Naive thymus-derived CD8-positive, alpha-beta T cell (primary cell): ENCODE data around the gene VSTM5. TPM values are rescaled to one million over a fixed set of nuclear protein-coding genes. Genes with fewer than 3 reads are reported as not detected.

Experiments
- ATAC-seq, 2 donors: fragments of 150-1000 bp; cut with Tn5 transposase in 1 of 2; sonication (Bioruptor Pico), chemical (Tn5 transposase) in 1 of 2; 1 replicate in 1 of 2; 2 replicates in 1 of 2; pipeline ENCODE4 v1.10.0; 2021; ENCODE audit warnings: mild to moderate bottlenecking in 2 of 2, moderate library complexity in 2 of 2
- POLR2A ChIA-PET: fragments of 350-600 bp; sonication (Branson Sonifier 250); formaldehyde crosslinking; loops from one replicate; lab custom pipeline; 2021; ENCODE audit warnings: antibody characterized with exemption; lab: Charles Lee
- DNase-seq, 10 donors: peaks; one replicate each; pipeline versions ENCODE4 v3.0.0 to v3.0.0-alpha.2; 2020 to 2022
- H3K27ac Mint-ChIP-seq, 10 donors: one replicate each; pipeline ENCODE4 v1.8.0; 2020 to 2022; ENCODE audit warnings: mild to moderate bottlenecking in 10 of 10, mixed read lengths in 10 of 10, moderate library complexity in 4 of 10, inconsistent platforms in 1 of 10
- H3K27me3 Mint-ChIP-seq, 5 donors: one replicate each; pipeline ENCODE4 v1.8.0; 2021 to 2022; ENCODE audit warnings: mixed read lengths in 5 of 5
- H3K36me3 Mint-ChIP-seq, 3 donors: one replicate each; pipeline ENCODE4 v1.8.0; 2020 to 2022; ENCODE audit warnings: mixed read lengths in 3 of 3, mild to moderate bottlenecking in 2 of 3, inconsistent platforms in 1 of 3
- H3K4me1 Mint-ChIP-seq, 4 donors: one replicate each; pipeline ENCODE4 v1.8.0; 2021 to 2022; ENCODE audit warnings: mixed read lengths in 4 of 4
- H3K4me3 Mint-ChIP-seq, 10 donors: one replicate each; pipeline ENCODE4 v1.8.0; 2020 to 2022; ENCODE audit warnings: mild to moderate bottlenecking in 10 of 10, mixed read lengths in 10 of 10, moderate library complexity in 6 of 10, inconsistent platforms in 1 of 10
- H3K9me3 Mint-ChIP-seq, 9 donors: one replicate each; pipeline ENCODE4 v1.8.0; 2020 to 2022; ENCODE audit warnings: mixed read lengths in 9 of 9, mild to moderate bottlenecking in 3 of 9, inconsistent platforms in 1 of 9, moderate library complexity in 1 of 9
- polyA plus RNA-seq, 3 donors: library from polyadenylated mRNA; unstranded; fragments of 300-500 nt; fragmentation: Illumina TruSeq; gene quantifications; one replicate each; pipeline ENCODE4 v1.2.3, GENCODE V29; 2021
- total RNA-seq, 8 experiments: library from RNA in 2 of 8; stranded (reverse) in 2 of 8; gene quantifications; one replicate each; pipeline ENCODE4 v1.2.3 and lab custom pipeline; 2021 to 2026

VSTM5 gene
- total and polyA plus RNA-seq, 5 experiments from 2014 or later, result not detected

GRCh38 chr11:93814966-93815633 lies 35.3 kb downstream of the VSTM5 start:
- Mint-ChIP-seq H3K9me3 (peaks cover 0 to 6% (median 0%) of the 10 kb centered on the region in 9 donors), H3K36me3 (peaks cover 7 to 62% (median 39%) of the 10 kb centered on the region in 3 donors), H3K27ac (peak overlapping the region in 3 of 10 donors; percentile 51 to 73 (median 67))

GRCh38 chr11:93813974-93814373 lies 36.4 kb downstream of the VSTM5 start:
- Mint-ChIP-seq H3K36me3 (peaks cover 7 to 70% (median 37%) of the 10 kb centered on the region in 3 donors), H3K4me3 (no peak overlapping the region), H3K9me3 (peaks cover 0 to 3% (median 0%) of the 10 kb centered on the region in 9 donors), H3K4me1 (peaks cover 0 to 3% (median 0%) of the 10 kb centered on the region in 4 donors), H3K27me3 (no peaks in the 10 kb centered on the region), H3K27ac (no peak overlapping the region)
- DNase-seq (no peak), ATAC-seq (no peak)
- POLR2A ChIA-PET, result no interaction called here

More at GRCh38 chr11:93814966-93815633, 35.3 kb downstream of the VSTM5 start:
- peaks cover 0 to 3% (median 0%) of the 10 kb centered on the region in 4 donors for H3K4me1 Mint-ChIP-seq
- POLR2A ChIA-PET, result interaction anchor here (0.6 kb wide), 1 partner anchor 21 kb away, joined by 6 read pairs; no protein-coding TSS in a partner anchor
- no peak overlapping the region for H3K4me3 Mint-ChIP-seq
- no peak for DNase-seq
- H3K27me3 Mint-ChIP-seq, result no peaks in the 10 kb centered on the region
- no peak for ATAC-seq

- DNase-seq (no peak), ATAC-seq (no peak)
- Mint-ChIP-seq H3K27ac (peak overlapping the region in 1 of 10 donors; percentile 37), H3K4me3 (no peak overlapping the region), H3K4me1 (peaks cover 0 to 6% (median 3%) of the 10 kb centered on the region in 4 donors), H3K36me3 (peaks cover 3 to 94% (median 19%) of the 10 kb centered on the region in 3 donors), H3K27me3 (no peaks in the 10 kb centered on the region), H3K9me3 (no peaks in the 10 kb centered on the region)
- POLR2A ChIA-PET, result interaction anchor here (0.6 kb wide), 1 partner anchor 12 kb away, joined by 3 read pairs; no protein-coding TSS in a partner anchor
Measured at GRCh38 chr11:93807980-93808379, 42.4 kb downstream of the VSTM5 start.

- Mint-ChIP-seq H3K27me3 (no peaks in the 10 kb centered on the region), H3K36me3 (peaks cover 0 to 85% (median 4%) of the 10 kb centered on the region in 3 donors), H3K27ac (peak overlapping the region in 2 of 10 donors; percentile 0 to 46), H3K4me3 (no peak overlapping the region), H3K4me1 (peaks cover 2 to 6% (median 5%) of the 10 kb centered on the region in 4 donors), H3K9me3 (no peaks in the 10 kb centered on the region)
- no peak for DNase-seq
- POLR2A ChIA-PET, result no interaction called here
- ATAC-seq, result no peak
Measured at GRCh38 chr11:93804879-93805278, 45.5 kb downstream of the VSTM5 start.

- no peaks in the 10 kb centered on the region for H3K27me3 Mint-ChIP-seq
- POLR2A ChIA-PET, result interaction anchor here (0.5 kb wide), 1 partner anchor 17 kb away, joined by 7 read pairs; no protein-coding TSS in a partner anchor
- H3K4me3 Mint-ChIP-seq, result no peak overlapping the region
Measured at GRCh38 chr11:93801366-93801765, 49.1 kb downstream of the VSTM5 start.

GRCh38 chr11:93796441-93797231 lies 53.8 kb downstream of the VSTM5 start:
- Mint-ChIP-seq H3K27me3 (no peaks in the 10 kb centered on the region), H3K4me1 (peaks cover 4 to 12% (median 8%) of the 10 kb centered on the region in 4 donors), H3K36me3 (peaks cover 4 to 84% (median 30%) of the 10 kb centered on the region in 3 donors), H3K4me3 (no peak overlapping the region), H3K9me3 (no peaks in the 10 kb centered on the region), H3K27ac (peak overlapping the region in 3 of 10 donors; percentile 22 to 61 (median 43))
- ATAC-seq (no peak), DNase-seq (no peak)
- POLR2A ChIA-PET, result no interaction called here

More at GRCh38 chr11:93801366-93801765, 49.1 kb downstream of the VSTM5 start:
- Mint-ChIP-seq H3K4me1 (peaks cover 4 to 7% (median 6%) of the 10 kb centered on the region in 4 donors), H3K27ac (peak overlapping the region in 5 of 10 donors; percentile 7 to 69 (median 21)), H3K9me3 (no peaks in the 10 kb centered on the region), H3K36me3 (peaks cover 3 to 85% (median 18%) of the 10 kb centered on the region in 3 donors)
- DNase-seq, result no peak
- no peak for ATAC-seq

GRCh38 chr11:93791493-93791892 lies 58.9 kb downstream of the VSTM5 start:
- H3K9me3 Mint-ChIP-seq, result no peaks in the 10 kb centered on the region
- H3K27ac Mint-ChIP-seq, result no peak overlapping the region
- ATAC-seq (no peak), DNase-seq (no peak)
- no peaks in the 10 kb centered on the region for H3K27me3 Mint-ChIP-seq
- H3K4me3 Mint-ChIP-seq, result no peak overlapping the region
- POLR2A ChIA-PET, result no interaction called here
- peaks cover 7 to 92% (median 24%) of the 10 kb centered on the region in 3 donors for H3K36me3 Mint-ChIP-seq
- H3K4me1 Mint-ChIP-seq, result peaks cover 13 to 33% (median 24%) of the 10 kb centered on the region in 4 donors

- Mint-ChIP-seq H3K27ac (peak overlapping the region; percentile 90 to 99 (median 96)), H3K4me3 (peak overlapping the region; percentile 85 to 100 (median 99)), H3K9me3 (no peaks in the 10 kb centered on the region), H3K4me1 (peaks cover 21 to 53% (median 42%) of the 10 kb centered on the region in 4 donors), H3K27me3 (no peaks in the 10 kb centered on the region), H3K36me3 (peaks cover 2 to 40% (median 7%) of the 10 kb centered on the region in 3 donors)
- DNase-seq (no peak), ATAC-seq (no peak)
- POLR2A ChIA-PET, result interaction anchor here (5.7 kb wide), 1 partner anchor 45 kb away, joined by 118 read pairs; the partner anchor contains the start of genes C11orf54 and TAF1D
Measured at GRCh38 chr11:93784935-93785360, 65.5 kb downstream of the VSTM5 start.

GRCh38 chr11:93784145-93784934 lies 66.1 kb downstream of the VSTM5 start, which contains the start of gene MED17:
Gene MED17, plus strand, starts transcription at chr11:93784282. Its CDS starts 232 bp downstream, at chr11:93784514.
- peak; percentile 95 for ATAC-seq
- POLR2A ChIA-PET, result interaction anchor here (0.6 to 5.7 kb wide), 12 partner anchors 19 to 1306 kb away, joined by 3 to 118 read pairs (median 3); partner anchors contain the start of genes ANKRD49, C11orf54, ENDOD1 and TAF1D
- Mint-ChIP-seq H3K4me3 (peak within 1 kb of the TSS; percentile 85 to 100 (median 99)), H3K27ac (peak within 1 kb of the TSS; percentile 90 to 99 (median 96)), H3K36me3 (peaks cover 5 to 34% (median 7%) of the 10 kb centered on the region in 3 donors), H3K27me3 (no peaks in the 10 kb centered on the region), H3K4me1 (peaks cover 21 to 52% (median 42%) of the 10 kb centered on the region in 4 donors), H3K9me3 (no peaks in the 10 kb centered on the region)
- peak; percentile 72 to 92 (median 84) for DNase-seq

- ATAC-seq, result peak; percentile 15 to 29
- POLR2A ChIA-PET, result interaction anchor here (0.6 to 5.7 kb wide), 13 partner anchors 18 to 1306 kb away, joined by 3 to 118 read pairs (median 3); partner anchors contain the start of genes ANKRD49, C11orf54, ENDOD1 and TAF1D
- Mint-ChIP-seq H3K36me3 (peaks cover 5 to 30% (median 7%) of the 10 kb centered on the region in 3 donors), H3K4me1 (peaks cover 20 to 50% (median 41%) of the 10 kb centered on the region in 4 donors), H3K27me3 (no peaks in the 10 kb centered on the region), H3K9me3 (no peaks in the 10 kb centered on the region), H3K4me3 (peak overlapping the region; percentile 85 to 100 (median 99)), H3K27ac (peak overlapping the region; percentile 90 to 99 (median 96))
- no peak for DNase-seq
Measured at GRCh38 chr11:93783765-93784144, 66.7 kb downstream of the VSTM5 start.

GRCh38 chr11:93783362-93783761 lies 67.1 kb downstream of the VSTM5 start:
- H3K36me3 Mint-ChIP-seq, result peaks cover 5 to 27% (median 7%) of the 10 kb centered on the region in 3 donors
- POLR2A ChIA-PET, result interaction anchor here (0.8 to 5.7 kb wide), 4 partner anchors 25 to 1307 kb away, joined by 3 to 118 read pairs (median 3); partner anchors contain the start of genes ANKRD49, C11orf54, ENDOD1 and TAF1D
- no peak for DNase-seq
- no peaks in the 10 kb centered on the region for H3K9me3 Mint-ChIP-seq
- no peaks in the 10 kb centered on the region for H3K27me3 Mint-ChIP-seq
- H3K4me3 Mint-ChIP-seq, result peak overlapping the region; percentile 85 to 100 (median 99)
- H3K4me1 Mint-ChIP-seq, result peaks cover 19 to 48% (median 40%) of the 10 kb centered on the region in 4 donors
- peak overlapping the region in 8 of 10 donors; percentile 90 to 99 (median 96) for H3K27ac Mint-ChIP-seq
- peak in 1 of 2 donors; percentile 2 for ATAC-seq
